GM03348 (cell line): ENCODE results near the gene SMOC2.

ENCODE experiments used
- DNase-seq: peaks from one replicate; pipeline ENCODE4 v3.0.0; 2012; ENCODE audit warnings: low spot score

SMOC2 gene

DNA sequence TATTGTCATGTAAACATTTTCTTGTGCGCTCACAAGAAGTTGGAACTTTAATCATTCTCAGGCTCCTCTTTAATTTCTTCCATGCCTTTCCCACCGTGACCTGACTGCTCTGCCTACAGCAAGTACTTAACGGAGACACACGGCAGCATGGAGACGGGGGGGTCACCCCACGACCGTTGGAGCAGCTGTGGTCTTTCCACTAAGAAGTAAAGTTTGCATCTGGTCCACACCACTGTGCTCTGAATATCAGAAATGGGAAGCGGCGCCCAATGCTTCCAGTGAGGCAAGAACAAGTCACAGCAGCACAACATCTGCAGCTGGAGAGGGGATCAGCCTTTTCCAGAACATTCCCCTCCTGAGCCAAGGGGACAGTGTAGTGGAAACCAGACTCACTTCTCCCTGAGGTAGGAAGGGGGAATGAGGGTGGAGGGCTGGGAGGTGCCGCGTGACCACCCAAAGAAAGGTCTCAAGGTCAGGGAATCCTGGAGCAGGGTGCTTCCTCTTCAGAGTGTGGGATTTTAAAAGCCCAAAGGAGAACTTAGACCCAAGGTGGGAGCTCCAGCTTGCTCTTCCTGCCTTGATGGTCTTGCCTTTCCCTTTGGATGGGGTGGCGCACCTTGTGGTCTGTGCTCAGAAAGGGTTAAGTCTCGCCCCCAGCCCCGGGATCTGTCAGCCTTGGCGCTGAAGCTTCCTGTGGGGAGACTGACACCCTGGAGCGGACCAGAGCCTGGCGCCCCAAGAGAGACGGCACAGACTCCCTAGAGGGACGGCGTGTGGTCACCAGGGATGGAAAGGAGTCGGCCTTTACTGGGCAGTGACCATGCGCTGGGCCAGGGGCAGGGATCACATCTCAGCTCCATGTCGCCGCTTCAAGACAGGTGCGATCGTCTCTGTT is 25.6 kb upstream of the SMOC2 start:
- no peak for DNase-seq

DNA sequence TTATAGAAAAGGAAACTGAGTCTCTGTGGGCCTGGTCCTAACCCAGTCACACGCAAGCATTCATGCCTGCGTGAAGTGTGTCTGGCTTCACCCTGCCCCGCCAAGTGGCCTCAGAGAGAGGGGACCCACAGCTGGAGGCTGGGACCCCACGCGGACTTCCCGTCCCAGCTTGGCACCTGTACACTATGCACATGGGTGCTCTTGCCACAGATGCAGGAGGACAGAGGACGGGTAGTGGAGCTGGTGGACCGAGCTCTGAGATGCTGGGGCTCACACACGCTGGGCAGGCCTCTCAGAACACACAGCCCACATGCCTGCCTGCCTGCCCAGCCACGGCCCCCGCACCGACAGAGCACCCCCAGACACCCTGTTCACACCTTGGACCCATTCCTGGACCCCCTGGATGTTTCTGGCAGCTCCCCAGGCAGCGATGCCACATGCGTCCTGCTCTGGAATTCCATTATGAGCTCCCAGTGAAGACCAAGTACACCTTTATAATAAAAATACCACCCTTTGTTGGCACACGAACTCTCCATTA is 24.9 kb upstream of the SMOC2 start:
- no peak for DNase-seq

DNA sequence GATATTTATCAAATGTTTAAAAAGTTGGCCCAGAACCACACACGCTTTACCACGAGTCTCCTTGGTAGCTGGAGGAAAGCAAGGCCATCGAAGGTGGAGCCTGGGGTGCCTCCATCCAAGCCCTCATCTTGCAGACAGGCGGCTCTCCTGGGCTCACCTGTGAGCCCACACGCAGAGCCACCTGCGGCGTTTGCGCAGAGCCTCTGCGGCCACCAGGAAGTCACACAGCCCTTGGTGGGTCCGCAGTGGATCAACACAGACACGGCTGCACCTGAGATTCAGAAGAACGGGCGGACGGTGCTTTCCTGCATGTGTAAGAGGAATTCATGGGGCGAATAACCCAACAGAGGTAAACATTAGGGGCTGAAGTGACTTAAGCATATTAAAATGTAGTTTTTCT is 24.5 kb upstream of the SMOC2 start:
- DNase-seq = no peak

DNA sequence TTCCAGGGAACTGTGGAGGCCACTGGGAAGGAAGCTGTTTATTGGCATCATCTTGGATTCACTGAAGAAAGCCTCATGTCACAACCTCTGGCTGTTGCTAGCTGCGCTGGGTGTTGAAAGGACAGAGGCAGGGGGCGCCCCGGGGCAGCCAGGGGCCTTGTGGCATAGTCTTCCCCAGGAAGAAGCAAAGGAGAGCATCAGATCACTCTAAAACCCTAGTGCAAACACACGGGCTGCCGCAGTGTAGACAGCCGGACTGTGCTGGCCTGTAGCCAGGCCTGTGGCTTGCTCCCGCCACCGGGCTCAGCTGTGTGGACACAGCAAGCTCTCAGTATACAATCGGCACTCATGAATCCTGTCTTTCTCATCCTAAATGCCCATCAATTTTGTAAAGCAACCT is 23.8 kb upstream of the SMOC2 start:
- no peak for DNase-seq

DNA sequence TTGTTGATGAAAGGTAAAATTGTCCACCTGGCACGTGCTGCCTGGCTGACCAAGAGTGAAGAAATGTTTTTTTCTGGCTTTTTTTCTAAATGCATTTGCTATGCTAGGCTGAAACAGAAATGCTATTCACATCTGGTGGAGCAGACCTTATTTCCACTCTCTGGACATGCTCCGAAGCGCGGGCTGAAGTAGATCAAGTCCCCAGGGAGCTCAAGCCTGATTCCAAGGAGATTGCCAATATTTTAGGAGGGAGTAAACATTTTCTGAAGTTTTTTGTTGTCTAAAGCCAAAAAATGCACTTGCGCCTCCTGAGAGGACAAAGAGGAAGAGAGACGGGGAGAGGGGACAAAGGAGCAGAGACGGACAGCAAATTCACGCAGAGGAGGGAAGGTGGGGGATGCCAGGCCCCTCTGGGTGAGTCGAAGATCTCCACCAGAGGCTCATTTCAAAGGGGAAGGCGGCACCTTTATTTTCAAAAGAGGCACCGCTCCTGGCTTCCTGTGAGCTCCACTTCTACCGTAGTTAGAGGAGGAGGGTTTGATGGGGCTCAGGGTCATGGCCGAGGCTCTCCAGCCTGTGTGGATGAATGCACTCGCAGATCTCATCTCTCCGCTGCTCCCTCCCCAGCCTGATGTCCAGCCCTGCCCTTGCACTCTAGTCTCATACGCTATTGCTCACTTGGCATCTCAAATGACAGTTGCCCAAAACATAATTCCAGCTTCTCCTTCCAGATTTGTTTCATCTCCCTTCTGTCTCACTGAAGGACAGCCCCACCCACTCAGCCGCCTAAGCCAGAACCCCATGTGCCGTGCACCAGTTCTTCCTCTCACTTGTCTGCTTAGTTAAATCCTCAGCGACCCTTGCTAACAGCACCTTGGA is 23.1 kb upstream of the SMOC2 start:
- no peak for DNase-seq

DNA sequence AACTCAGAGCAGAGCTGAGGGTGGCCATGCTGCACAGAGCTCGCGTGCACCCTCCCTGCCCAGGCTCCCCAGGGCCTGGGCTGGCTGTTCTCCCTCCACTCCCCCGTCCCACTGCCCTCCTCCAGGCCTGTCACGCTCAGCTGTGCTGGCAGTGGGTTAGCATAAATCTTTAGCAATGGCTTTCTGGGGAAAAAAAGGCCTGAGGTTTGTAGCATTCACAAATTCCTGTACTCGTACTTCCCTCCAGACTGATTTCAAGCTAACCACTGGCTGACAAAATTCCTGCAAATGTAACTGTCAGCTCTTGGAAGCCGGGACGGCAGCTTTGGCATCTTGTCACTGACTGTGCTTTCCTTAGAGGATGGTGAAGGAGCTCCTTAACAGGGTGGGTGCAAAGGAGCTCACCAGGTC is 22.3 kb upstream of the SMOC2 start:
- no peak for DNase-seq

DNA sequence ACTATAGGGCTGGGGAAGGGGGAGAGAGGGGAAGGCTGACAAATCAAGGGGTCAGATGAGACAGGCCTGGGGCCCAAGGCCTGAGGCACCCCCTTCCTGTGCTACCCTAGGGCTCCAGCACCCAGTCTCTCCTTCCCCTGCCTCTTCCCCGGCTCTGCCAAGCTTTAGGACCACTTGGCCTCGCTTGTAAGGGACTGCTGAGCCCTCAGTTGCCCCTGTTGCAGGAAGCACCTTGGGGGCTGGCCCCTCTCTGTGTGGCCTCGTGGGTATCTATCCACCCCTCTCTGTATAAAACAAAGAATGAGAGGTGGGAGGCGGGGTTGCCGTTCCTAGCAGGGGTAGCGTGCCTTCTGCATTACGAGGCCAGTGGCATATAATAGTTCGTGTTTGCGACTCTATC is 21.4 kb upstream of the SMOC2 start:
- DNase-seq = no peak

DNA sequence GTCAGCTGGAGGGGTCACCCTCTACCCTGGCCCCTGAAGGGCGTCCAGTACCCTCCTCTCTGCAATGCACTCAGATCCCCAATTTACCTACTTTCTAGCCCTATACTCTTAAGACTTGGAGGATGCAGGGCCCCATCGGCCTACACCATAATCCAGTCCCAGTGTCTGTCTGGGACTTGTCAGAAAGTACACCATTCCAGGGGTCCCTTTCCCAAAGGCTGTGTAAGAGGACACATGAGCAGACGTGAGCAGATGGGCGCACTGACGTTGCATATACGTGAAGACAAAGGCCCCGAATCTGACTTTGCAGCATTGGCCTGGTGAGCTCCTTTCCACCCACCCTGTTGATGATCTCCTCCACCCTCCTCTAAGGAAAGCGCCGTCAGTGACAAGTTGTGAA is 20.9 kb upstream of the SMOC2 start:
- no peak for DNase-seq

DNA sequence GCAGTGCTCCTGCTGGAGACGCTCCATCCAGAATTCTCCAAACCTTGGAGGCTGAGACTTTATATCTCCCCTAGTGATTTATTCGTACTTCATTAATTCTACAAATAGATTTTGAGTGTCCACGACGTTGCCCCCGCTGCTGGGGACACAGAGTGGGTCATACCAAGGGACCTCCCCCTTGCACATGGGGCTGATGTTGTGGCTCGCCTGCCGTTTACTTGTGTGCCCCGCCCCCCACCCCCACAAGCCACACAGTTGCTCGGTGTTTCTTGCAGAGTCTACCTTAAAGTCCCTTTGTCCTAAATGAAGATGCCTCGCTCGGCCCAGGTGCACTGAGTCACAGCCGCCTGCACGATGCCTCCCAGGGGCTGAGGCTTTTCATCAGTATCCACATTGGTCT is 20.3 kb upstream of the SMOC2 start:
- DNase-seq = no peak

DNA sequence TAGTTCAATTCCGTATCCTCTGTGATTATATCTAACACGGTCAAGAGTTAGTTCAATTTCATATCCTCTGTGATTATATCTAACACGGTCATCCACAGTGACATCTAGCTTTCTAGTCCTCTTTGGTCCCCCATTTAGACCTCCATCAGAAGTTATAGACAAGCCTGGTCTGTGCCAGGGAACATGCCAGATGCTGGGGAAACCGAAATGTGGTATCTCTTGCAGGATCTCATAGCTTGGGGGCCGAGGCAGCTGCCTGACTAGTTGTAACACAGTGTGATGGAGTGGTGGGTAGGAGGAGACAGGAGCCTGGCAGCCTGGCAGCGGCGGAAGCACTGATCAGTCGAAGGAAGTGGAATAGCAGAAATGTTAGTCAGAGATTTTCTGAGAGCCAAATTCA is 13.8 kb upstream of the SMOC2 start:
- DNase-seq = no peak

DNA sequence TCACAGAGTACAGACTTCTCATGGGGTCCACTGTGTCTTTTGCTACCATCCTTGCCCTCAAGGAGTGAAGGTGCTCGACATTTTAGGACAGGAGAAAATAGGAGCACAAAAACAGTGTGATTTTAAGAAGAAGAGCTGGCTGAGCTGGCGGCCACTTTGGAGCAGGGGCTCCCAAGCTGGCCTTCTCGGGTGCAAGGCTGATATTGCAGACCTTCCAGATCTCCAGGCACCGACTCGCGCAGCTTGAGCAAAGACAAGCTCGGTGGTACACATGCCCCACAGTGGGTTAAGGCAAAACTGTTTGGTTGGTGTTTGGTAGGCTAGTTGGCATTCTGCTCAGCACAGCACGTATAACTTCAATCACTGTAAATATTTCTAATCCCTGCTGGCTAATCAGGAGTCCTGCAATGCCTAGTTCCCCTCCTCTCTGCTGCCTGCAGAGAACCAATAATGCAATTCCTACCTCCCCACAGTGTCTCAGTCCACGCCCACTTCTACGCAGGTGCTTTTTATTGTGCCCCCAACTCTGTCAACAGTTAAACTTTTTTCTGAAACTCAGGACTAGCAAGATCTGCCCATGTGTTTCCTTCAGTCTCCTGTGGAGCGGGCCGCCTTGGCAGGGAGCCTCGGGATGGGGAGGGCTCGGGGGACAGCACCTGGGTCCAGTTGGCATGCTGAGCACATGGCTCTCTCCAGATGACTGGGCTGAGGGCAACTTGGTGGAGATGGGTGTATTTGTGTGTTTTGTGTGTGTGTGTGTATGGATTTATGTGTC is 12.7 kb upstream of the SMOC2 start:
- DNase-seq = no peak

DNA sequence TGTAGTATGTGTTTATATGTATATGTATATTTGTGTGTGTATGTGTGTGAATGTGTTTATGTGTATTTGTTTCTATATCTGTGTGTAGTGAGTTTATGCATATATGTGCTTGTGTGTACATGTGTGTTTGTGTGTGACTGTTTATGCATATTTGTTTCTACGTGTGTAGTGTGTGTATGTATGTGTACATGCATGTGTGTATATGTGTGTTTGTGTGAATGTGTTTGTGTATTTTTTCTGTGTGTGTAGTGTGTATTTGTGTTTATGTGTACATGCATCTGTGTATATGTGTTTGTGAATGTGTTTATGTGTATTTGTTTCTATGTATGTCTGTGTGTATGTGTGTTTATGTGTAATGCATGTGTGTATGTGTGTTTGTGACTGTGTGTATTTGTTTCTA is 12.1 kb upstream of the SMOC2 start:
- no peak for DNase-seq

DNA sequence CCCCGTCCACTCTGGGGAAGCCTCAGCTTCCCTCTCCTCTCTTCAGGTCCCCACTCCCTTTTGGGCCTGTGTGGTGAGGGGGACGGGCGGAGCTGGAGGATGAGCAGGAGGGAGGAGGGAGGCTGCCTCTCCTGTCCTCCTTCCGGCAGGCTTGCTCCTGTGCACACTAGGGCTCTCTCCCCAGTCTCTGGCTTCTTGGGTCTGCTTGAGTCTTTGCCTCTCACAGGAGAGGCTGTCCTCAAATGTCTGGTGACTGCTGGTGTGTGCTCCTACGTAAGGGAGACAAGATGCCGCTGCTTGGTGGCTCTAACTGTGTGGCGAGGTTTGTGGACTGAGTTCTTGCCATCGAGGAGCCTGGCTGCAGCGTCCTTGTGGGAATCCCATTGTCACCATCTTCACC is 8.8 kb upstream of the SMOC2 start:
- DNase-seq = no peak

DNA sequence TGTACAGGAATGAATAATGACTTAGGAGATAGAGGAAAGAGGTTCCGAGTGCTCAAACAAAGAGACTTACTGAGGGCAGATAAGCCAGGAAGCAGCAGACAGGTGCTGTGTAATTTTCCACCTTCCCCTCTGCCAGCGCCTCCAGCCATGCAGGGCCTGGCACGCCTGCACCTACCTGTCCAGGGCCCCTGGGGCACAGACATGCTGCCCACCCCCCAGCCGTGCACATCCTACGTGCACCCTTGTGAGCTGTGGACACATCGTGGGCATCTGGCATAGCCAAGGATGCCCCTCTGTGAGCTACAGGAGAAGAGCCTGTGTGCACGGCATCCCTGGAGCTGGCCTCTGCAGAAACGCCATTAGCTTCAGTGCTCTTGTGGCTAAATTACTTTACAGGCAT is 7.1 kb upstream of the SMOC2 start:
- DNase-seq = no peak

DNA sequence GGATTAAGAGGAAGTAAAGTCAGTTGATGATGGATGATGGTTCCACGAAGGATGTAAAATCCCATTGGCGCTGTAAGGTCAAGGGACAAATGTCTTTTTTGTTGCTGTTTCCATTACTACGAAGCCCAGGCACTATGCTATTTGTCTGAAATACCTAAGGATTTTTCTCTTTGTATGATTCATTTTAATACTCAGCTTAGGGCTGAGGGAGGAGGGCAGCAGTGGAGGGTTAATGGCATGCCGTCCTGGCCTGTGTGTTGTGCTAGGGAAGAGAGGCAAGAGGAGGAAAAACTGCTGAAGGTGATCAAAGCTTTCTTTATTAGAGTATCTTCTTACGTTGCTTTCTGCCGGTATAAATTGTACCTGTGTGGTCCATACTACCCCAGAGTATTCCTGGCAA is 6.5 kb upstream of the SMOC2 start:
- no peak for DNase-seq

DNA sequence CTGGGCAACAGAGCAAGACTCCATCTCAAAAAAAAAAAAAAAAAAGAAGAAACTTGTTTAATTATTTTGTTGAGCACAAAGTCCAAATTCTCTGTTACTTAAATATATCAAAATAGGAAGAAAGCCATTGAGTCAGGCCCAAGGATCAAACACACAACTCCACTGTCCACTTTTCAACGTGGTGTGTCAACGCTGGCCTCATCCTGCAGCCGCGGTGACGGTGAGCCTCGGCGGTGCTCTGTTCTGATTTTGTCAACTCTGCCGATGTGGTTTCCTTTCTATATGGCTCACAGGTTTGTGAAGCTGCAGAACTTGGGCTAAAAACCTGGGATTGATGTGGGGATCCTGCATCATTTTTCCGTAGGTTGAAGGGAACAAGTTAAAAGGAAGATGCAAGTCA is 3.2 kb upstream of the SMOC2 start:
- DNase-seq = no peak

DNA sequence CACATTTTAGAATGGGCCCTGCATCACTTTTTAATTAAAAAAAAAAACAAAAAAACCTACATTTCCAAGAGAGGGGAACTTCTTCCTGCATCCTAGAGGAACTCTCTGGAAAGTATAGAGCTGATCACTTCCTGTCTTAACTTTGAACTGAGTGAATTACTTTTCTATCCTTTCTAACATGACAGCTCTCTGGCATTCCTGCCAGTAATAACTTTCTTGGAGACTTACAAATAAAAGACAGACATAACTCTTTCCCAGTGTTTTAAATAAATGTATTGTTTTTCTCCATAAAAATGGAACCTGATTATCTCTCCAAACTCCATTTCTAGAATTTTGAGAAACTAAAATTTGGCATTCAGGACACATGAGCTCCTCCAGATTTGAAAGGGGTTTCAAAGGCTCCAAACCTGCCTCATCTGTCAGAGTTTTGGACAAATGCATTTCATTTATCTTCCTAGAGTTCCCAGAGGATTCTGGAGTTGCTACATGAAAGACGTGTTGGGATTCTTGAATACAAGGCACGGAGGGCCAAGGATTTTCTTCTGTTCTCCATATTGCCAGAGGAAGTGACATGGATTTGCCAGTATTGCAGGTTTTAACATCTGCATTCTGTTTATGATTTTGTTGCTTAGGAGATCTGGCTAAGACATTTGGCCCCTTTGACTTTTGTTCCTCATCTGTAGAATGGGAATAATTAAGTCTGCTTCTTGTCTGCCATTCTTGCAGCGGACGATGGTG is 2.0 kb upstream of the SMOC2 start:
- DNase-seq = no peak

DNA sequence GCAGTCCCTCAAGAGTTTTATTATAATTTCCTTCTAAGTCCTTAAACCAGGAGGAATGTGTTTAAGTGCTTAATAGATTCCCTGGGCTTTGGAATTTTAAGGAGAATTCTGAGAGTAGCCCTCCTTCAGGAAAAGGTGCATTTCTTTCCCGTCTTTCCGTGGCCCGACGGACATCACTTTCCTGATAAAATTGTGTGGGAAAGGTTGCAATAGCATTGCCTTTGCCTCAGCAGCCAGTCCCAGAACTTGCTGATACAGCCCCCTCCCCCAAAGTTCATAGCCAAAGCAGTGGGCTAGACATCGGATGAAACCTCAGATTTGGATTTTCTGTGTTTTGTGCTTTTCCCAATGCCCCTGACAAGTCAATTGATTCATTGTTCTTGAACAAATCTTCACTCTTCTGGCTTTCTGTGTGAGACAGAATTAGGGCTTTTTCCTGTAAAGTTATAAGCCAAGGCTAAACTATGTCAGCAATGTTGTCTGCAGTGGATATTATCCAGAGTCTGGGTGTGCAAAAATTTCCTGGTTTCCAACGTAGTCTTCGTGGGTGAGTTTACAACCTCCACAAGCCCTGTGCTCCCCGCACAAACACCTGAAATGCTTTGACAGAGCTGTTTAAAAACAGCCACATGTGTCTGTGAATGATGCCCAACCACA is 1.1 kb upstream of the SMOC2 start:
- DNase-seq = no peak

DNA sequence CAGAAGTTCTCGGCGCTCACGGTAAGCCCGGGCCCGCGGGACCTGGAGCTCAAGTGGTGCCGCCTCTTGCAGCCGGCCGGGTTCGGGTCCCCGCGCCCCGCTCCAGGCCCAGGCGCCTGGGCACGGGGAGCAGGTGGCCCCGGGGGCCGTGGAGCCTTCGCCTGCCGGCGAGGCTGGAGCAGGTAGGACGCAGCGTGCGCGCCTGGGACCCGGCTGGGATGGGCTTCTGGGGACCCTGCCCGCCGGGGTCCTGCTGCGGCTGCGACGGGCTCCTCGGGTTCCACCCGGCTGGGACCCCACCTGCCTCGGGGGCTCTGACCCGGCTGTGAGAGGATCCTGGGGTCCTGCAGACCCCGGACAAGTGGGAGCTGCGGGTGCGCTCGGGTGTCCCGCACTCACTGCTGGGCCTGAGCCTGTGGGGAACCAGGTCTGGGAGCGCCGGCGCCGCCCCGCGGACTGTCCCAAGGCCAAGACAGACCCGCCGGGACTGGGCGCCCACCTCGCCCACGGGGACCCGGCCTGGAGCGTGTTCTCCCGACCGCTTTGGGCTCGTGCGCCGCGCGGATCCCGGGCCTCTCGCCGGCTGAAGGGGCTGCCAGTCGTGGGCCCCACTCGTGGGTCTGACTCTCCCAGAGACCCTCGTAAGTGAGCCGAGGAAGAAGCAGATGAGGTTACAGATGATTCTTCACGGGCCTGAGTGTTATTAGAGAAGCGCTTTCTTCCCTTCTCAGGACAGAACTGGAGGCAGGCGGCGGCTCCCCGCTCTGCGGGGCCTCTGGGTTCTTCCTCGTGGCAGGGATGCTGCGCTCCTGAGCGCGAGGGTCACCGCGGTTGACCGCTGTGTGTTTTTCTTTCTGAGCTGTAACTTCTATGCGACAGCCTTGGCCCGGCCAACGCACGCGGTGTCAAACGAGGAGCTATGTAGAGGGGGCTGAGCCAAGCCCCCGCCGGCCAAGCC is 729 bp downstream of the SMOC2 start:
- DNase-seq = no peak

DNA sequence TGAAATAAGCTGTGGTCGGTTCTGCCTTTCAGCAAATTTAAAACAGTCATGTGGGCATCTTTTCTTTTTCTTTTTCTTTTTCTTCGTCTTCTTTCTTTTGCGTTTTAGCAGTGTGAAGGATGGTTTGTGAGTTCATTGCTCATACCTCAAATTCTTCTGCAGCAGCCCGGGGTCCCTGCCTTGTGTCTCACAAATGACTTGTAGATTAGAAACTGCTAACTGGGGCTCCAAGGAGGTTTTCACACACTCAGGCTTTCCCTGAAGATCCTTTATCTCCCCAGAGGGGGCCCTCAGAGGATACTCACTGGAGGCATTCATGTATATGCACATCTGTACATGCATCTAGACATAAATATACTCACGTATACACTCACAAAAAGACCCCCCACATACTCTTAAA is 1.7 kb downstream of the SMOC2 start:
- no peak for DNase-seq
